Head of caudate nucleus (tissue), 42 donors: ENCODE measurements around the gene CAMKMT.
"Not testable (repeated sequence)": the region's sequence is repeated elsewhere in the genome, so short reads cannot be mapped to it uniquely, and the experiment has no call there.

Experiments
- DNase-seq, 42 donors: peaks; one replicate each; pipeline versions ENCODE4 v3.0.0 to v3.0.0-alpha.2; 2020 to 2021; ENCODE audit warnings: mixed read lengths in 7 of 42
- intact Hi-C: fragments of 100-400 bp; cut with DNase I; formaldehyde crosslinking; loops from one replicate; pipeline ENCODE4 v1.15.0; 2022

Gene CAMKMT

DNA sequence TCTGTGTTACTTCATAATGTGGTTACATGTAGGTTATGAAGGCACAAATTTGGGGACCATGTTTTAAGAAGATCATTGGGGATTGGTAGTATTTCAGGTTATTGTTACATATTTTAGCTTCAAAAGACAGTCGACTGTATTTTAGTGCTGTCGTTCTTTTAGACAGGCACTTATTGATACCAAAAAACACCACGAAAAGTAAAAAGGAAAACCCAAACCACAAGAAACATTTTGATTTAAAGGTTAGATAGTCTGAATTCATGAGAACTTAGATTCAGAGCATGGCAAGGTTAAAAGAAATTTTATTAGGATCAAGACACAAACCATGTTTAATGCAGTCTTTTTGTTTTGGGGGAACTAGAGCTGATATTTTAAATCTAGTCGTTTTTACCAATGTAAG is 209.0 kb downstream of the CAMKMT start:
- DNase-seq = no peak
- intact Hi-C loops = no loop called here

DNA sequence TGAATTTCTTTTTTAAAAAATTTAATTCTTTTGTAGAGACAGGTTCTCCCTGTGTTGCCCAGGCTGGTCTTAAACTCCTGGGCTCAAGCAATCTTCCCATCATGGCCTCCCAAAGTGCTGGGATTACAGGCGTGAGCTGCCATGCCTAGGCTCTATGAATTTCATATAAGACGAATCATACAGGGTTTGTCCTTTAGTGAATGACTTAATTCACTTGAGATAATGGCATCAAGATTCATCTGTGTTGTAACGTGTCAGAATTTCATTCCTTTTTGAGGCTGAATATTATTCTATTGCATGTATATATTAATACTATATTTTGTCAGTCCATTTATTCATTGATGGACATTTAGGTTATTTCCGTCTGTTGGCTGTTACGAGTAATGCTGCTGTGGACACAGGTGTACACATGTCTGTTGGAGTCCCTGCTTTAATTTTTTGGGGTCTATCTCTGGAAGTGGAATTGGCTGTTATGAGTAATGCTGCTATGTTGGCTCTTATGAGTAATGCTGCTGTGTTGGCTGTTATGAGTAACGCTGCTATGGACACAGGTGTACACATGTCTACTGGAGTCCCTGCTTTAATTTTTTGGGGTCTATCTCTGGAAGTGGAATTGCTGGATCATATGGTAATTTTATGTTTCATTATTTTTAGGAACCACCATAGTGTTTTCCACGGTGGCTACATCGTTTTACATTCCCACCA is 210.6 kb downstream of the CAMKMT start:
- DNase-seq = no peak
- intact Hi-C loops = no loop called here

DNA sequence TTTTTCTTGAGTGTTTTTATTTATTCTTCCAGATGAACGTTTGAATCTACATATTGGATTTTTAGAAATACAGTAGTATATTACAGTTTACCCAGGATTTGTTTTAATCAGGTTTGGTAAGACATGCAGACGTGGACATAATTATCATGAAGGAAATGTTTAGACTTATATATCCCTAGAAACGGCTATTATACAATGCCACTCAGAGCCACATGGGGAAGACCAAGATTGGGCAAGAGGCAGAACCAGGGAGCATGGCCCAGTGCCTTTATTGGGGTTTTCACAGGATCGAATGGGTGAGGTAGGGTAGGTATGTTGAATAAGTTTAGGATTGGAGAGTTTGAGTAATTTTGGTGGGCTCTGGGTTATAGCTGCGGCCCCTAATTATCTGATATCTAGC is 212.2 kb downstream of the CAMKMT start:
- intact Hi-C loops = no loop called here

DNA sequence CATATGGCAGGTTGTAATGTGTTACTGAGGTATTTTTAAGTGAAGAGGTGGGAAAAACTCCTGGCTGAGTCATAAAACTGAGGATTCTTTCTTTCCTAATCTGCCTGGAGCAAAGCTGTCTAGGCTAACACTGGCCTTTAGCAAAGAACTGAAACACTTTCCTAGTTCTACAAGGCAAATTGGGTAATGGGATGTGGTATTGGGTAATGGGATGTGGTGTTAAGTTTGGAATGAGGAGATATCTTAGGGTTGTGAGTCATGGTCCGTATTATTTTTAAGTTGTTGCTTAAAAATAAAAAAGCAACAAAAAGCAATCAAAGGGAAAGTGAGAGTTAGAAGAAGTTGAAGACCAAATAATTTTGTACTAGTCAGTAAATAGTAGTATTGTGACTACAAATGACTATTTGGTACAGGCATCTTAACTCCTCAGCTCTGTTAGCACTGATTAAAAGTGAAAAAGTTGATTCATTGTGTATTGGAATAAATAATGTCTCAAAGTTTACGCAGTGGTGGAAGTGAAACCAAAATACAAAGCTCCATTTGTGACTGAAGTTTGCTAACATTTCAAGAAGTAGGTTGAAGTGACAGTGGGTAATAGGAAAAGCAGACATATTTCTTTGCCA is 216.8 kb downstream of the CAMKMT start:
- intact Hi-C loops = no loop called here
- DNase-seq = peak in 5 of 42 donors; percentile 10 to 45 (median 26)

More for the DNA sequence above, 212.2 kb downstream of the CAMKMT start:
- no peak for DNase-seq

GRCh38 chr2:44579115-44579836 is 217.5 kb downstream of the CAMKMT start:
- peak in 1 of 42 donors; percentile 12 for DNase-seq
- intact Hi-C loops = no loop called here

GRCh38 chr2:44579837-44580230 is 218.1 kb downstream of the CAMKMT start:
- intact Hi-C loops = no loop called here
- peak in 25 of 42 donors; percentile 2 to 57 (median 33) for DNase-seq

DNA sequence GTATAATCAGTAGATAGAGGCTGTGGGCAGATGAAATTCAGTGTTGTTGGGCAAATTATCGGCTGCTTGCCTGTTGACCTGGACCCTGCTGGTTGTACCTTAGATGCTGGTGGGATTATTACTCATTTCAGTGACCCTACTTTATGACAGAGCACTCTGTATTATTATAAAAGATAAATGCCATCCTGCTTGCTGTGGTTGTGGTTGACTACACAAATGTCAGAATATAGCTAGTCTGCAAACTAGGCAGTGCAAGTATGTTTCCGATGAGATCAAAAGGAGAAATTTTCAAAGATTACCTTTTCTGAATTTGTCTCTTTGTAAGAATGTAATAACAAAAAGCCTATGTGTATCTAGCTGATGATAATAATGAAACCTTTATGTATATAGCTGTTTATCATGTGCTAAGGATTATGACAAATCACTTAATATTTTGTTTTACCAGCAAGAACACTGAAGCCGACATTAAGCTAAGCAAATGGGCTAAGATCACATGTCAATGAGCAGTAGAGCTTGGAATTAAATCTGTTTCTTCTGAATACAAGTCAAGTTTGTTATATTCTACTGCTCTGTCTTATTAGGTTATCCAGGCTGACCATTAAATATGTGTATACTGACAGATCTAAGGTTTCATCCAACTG is 219.2 kb downstream of the CAMKMT start:
- DNase-seq = no peak
- intact Hi-C loops = no loop called here

GRCh38 chr2:44582363-44583008 is 220.7 kb downstream of the CAMKMT start:
- intact Hi-C loops = no loop called here
- no peak for DNase-seq

DNA sequence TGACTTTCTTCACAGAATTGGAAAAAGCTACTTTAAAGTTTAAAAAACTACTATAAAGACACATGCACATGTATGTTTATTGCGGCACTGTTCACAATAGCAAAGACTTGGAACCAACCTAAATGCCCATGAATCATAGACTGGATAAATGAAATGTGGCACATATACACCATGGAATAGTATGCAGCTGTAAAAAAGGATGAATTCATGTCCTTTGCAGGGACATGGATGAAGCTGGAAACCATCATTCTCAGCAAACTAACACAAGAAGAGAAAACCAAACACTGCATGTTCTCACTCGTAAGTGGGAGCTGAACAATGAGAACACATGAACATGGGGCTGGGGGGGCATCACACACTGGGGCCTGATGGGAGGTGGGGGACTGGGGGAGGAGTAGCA is 233.9 kb downstream of the CAMKMT start:
- DNase-seq, intact Hi-C loops: not testable (repeated sequence)

DNA sequence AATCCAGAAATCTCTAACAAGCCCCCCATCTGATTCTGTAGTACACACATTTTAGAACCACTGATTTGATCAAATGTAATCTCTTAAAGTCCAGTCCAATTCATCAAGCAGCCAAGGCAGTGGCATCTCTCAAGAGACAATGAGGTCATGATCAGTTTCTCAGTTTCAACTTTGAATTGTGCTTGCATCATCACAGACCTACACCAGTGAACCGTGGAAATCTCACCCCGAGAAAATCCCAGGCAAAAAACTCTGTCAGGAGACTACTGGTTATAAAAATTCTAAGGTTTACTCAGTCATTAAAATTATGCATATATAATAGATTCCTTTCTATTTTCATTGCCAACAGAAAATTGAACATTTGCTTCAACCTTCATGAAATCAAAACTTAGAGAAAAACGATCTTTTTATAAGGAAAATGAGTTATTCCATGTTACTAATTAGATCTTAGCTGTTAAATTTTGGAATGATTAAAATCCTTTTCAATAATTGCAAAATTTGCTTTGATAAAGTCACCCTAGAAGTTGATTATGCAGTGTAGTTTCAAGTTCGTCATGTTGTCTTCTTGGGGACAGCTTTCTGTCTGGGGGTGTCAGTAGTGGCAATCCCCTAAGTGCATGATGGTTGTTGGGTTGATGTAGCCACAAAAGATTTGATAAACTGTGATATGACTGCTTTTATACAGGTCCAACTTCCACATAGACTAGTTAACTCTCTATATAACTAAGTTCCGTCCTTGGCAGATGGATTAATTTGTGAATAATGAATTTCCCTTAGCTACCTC is 235.0 kb downstream of the CAMKMT start:
- intact Hi-C loops = no loop called here
- DNase-seq = no peak

DNA sequence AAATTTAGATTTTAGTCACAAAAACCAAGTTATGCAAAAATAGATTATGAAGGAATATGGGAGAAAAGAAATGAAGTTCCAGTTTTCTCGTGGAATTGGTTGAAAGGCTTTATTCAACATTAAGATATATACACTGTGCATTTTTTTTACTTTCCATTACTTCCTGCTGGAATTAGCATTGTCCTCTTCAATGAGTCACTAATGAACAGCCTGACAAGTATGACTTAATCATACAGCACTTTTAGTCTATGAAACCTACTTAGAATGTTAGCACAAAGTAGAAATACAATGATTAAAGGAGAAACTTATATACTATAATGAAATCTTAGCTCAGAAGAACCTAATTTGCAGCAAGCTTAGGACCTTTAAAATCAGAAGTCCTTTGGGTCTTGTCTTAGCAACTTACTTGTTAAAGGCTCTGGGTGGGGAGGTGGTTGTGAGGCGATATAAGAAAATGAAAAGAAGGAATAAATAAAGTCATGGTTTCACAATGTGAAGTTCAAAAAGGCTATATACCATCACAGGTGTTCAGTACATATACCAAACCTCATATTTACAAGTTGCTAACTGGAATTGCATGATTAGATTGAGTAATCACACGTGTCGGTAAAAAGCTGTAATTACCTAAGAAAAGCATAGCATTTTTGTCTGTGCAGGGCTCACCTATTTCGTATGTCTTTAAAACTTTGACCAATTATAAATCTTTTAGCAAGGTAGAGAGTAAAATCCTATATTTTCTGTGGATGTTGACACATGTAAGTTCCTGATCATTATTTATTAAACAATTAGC is 236.8 kb downstream of the CAMKMT start:
- intact Hi-C loops = no loop called here
- no peak for DNase-seq

DNA sequence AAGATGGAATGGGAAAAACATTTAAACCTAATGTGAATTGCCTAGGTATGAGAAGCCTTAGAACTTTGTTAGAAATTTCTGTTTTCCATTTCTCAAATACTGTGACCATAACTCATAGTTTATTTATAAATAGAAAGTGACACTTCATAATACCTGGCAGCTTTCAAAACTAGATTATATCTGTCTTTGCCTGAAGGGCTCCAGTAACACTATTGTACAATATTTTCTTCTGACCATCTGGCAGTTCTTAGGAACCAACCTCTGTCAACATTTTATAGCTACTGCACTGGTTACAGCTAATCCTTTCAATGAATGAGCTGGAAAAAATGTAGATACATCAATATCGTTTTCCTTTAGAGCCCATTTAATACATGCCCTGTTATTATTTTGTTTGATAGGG is 237.4 kb downstream of the CAMKMT start:
- intact Hi-C loops = no loop called here
- DNase-seq = no peak

DNA sequence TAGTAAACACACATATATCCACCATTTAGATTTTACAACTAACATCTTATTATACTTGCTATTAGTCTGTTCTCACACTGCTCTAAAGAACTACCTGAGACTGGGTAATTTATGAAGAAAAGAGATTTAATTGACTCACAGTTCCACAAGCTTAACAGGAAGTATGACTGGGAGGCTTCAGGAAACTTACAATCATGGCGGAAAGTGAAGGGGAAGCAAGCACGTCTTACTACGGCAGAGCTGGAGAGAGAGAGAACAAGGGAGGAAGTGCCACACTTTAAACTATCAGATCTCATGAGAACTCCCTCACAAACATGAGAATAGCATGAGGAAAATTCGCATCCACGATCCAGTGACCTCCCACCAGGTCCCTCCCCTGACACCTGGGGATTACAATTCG is 240.7 kb downstream of the CAMKMT start:
- intact Hi-C loops = no loop called here
- DNase-seq = no peak

GRCh38 chr2:44605511-44605910 is 243.8 kb downstream of the CAMKMT start:
- intact Hi-C loops = no loop called here
- DNase-seq = no peak

DNA sequence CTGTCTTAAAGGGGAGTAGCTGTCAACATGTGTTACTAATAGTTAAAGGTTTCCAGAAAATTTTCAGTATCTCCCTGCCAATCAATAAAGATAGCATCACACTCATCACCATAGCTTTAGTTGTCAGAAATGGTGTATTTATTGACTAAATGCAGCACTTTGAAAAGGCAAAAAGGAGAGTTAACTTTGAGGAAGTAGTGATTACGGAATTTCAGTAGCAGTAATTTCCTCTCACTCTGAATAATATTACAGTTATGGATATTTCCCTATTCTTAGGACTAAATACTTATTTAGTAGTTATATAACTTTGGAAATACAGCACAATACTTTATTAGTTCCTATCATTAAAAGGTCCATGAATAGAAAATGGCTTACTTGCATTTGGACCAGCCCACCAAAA is 250.5 kb downstream of the CAMKMT start:
- no peak for DNase-seq
- intact Hi-C loops = no loop called here

- DNase-seq = no peak
- intact Hi-C loops = no loop called here
These were observed 253.2 kb downstream of the CAMKMT start for GRCh38 chr2:44614940-44615339.

DNA sequence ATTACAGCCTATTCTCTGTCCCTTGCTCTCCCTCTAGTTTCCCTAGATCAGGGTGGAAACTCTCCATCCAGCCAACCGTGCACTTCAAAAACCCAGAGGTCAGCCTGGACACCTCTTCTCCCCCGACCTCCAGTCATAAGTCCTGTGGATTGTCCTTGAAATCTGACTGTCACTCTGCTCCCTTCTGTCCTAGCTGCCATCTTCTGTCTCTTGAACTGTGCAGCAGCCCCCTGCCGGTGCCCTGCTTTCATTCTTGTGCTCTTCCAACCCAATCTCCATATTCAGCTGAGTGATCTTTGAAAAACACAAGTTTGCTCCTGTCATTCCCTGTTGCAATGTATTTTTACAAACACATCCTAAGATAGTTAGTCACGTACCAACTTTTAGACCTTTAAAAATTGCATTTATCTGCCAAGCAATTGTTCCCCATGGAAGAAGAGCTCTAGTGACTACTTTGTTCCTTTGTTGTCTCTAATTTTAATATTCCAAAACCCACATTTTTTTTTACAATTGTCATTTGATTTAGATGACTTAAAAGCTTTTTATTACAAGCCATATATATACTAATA is 254.3 kb downstream of the CAMKMT start:
- DNase-seq = peak in 1 of 42 donors; percentile 32
- intact Hi-C loops = no loop called here
